ENCODE results near the gene DIP2C.
"Not testable (repeated sequence)": the region's sequence is repeated elsewhere in the genome, so short reads cannot be mapped to it uniquely, and the experiment has no call there.

The DIP2C gene

DNA sequence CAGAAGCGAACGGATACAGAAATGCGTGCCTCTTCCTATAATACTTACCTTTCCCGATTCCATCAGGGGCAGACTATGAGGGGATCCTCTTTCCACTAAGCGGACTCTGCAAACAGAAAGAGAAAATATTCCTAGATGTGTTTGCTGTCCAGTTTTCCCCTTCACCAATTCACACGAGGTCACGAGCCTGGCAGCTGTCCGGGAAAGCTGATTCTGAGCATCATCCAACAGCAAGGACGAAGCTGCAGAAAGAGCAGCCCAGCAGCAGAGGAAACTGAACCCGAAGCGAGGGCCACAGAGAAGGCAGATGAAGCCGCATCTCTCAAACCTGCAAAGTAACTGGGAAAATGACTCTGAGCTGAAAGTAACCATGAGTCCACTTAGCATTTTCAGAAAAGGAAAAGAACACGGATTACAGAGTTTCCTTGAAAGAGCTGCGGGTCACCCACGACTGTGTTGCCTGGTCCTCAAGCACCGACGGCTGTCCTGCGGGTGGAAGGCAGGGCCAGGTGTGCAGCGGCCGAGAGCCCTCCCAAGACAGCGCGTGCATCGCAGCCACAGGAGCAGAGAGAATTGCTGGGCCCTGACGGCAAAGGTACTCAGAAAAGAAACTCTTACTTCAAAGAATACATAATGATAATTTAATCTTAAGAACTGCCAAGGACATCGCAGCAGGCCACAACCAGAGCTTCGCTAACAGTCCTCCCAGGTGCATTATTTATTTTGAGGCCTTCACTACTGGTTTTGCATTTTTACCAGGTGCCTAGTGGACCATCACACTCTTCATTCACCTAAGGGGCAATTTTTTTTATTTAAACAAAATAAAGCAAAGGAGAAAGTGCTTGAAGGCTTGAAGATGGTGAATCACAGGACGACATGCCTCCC, 400.9 kb downstream of the DIP2C start:
- DNase-seq = no peak

DNA sequence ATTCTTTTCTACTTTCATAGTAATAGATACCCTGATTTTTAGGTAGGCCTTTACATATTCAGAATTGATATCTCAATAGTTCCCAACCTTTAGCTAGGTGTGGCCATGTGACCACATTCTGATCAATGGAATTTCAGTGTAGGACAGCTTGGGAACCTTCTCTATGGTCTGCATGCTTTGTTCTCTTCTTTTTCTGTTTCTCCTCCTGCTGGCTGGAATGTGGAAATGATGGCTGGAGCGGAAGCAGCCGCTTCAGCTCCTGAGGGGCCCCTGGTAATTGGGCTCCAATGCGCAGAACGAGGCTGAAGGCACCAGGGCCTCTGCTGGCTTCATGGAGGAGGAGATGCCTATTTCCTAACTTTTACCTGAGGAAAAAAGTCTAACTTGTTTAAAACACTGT, 401.7 kb downstream of the DIP2C start:
- DNase-seq = peak; percentile 31

DNA sequence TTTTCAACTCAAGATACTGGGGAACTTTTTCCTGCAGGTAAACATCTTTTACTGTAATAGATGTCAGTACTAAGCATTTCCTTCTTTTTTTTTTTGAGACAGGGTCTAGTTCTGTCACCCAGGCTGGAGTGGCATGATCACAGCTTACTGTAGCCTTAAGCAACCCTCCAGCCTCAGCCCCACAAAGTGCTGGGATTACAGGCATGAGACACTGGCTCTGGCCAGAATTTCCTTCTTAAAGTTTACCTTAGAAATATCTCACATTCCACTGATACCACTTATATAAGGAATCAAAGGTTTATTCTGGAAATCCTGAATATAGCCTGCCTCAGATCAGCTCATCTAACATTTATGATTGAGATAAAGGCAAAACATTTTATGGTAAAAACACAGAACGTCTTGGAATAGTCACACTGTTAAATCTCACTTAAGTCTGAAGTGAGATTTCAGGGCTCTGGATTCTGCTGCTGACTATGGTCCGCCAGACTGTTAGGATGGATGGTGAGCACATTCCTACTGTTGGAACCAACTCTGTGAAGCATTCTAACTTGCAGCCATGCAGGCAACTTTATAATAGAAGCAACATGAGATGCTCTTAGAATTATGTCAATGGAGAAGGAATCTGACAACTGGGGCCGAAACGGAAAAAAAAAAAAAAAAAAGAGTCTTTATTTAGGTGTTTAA, 402.3 kb downstream of the DIP2C start:
- peak; percentile 39 for DNase-seq

DNA sequence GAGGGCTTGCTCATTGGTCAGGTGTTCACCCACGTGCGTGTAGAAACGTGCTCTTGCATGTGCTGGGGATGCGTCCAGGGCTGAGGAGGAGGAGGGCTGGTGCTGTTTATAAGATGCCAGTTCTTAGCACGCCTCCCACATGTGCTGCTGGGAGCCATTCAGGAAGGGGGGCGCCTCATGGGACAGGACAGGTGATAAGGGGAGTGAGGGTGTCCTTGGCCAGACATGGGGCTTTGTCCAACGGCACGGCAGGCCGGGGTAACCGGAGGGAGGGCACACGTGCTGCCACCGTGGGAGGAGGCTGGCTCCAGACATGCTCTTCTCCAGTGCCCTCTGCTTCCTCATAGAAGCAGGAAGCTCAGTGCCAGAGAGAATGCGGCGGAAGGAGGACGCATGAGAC, 404.3 kb downstream of the DIP2C start:
- no peak for DNase-seq

DNA sequence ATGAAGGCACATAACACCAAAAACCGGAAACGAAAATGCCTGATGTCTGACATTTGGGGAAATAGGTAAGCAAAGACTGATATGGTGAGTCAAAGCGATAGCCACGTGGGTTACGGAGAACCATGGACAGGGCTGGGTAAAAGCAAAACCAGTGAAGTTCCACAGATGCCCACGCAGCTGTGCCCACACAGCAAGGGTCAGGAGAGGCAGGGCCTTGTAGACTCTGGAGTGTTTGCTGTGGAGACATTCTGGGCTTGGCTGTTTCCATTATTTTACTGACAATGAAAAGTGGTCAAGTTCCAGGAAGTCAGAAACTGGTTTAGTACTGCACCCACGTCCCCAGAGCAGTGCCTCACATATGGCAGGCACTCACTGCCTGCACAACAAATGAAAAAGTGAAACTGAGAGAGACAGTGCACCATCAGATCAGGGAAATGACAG, 405.5 kb downstream of the DIP2C start:
- no peak for DNase-seq

DNA sequence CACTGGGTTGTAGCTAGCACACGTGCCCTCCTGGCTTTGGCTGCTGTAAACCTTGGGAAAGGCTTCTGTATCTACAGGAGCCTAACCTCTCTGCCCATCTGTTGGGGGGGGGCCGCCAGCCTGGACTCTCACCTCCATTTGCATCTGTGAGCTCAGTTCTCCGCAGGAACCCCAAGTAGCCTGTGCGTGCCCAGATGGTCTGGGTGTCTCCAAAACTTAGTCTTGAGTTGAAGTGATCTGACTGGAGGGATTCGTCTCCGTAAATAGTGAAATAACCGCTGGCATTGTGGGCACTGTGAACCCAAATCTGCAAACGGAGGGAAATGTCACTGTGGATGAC, 406.4 kb downstream of the DIP2C start:
- no peak for DNase-seq

DNA sequence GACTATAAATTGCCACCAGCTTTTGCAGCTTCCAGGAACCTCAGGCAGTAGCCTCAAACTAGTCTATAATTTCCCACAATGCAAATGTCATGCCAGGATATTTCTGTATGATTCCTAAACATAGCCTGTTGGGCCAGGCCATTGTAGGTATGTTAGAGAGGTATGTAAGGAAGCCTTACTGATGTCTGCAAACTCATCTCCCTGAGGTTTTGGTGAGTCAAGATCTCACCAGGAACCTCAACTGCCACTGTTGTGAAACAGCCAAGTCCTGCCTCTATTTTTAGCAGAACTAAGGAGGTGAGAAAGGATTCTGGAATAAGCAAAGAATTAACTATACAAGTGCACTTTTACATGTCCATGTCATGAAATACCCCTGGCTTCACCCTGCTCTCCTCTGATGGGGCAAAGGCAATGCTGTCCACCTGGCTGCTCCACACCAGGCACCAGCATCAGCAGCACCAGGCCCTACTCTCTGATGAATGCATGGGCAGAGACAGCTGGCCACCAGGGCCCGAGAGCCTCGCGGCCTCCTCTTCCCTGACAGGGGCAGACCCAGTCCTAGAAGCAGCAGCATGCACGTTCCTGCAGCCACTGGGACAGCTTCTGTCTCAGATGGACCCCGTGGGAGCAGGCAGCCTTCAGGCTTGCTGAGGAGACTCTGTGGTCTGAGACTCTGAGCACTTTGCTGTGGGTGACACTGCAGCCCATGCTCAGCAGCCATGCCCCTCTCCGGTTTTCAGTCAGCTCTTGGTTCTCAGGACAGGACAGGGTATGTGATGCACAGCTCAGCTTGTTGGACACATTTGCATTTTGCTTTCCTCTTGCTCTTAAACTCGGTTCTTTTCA, 407.0 kb downstream of the DIP2C start:
- peak; percentile 52 for DNase-seq

DNA sequence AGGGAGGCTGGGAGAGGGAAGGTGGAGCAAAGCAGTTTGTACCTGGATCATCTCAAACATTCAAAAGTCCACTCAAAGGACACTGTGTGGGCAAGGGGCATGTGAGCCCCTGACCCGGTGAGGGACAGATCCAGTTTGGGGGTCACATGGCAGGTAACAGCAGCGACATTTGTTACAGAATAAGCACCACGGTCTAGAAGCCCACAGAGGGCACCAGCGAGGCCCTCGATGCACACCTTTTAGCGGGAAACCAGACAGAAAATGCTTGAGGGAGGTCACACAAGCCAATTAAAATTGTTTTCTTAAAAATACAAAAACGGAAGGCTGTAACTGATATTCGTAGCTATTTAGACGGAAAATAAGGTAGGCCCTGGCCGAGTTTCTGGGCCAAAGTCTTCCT, 409.8 kb downstream of the DIP2C start:
- DNase-seq = no peak

DNA sequence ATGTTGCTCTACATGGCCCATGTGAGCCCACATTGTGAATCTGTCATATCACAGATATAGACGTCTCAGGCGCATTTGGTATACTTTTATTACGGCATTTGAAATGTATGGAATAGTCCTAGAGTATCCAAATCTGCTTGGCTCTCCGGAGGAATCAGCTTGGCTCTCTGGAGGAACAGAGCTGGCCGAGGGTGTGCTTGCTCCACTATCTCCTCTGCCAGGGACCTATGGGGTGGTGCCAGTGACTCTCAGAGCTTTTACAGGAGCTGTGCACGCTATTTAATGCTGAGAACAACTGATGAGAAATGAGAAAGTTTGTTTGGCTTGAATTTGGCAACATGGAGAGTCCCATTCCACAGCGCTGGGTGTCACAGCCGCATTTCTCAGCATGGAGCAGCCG, 410.2 kb downstream of the DIP2C start:
- no peak for DNase-seq

DNA sequence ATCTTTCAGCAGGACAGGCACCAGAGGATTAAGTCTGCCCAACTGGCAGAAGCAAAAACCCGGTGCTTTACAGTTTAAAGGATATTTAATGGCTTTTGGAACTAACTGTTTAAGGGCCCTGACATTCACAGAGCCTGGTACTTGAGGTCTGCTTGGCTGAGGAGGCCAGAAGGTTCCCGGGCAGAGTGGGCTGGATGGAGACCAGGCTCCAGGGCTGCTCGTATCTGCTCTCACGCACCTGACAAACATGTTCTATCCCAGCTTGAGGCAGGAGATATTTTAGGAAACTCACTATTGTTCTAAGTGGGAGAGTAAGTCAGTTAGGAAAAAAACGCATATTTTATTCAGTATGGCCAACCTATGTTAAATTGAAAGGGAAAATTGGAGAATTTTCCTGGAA, 410.8 kb downstream of the DIP2C start:
- DNase-seq = no peak

DNA sequence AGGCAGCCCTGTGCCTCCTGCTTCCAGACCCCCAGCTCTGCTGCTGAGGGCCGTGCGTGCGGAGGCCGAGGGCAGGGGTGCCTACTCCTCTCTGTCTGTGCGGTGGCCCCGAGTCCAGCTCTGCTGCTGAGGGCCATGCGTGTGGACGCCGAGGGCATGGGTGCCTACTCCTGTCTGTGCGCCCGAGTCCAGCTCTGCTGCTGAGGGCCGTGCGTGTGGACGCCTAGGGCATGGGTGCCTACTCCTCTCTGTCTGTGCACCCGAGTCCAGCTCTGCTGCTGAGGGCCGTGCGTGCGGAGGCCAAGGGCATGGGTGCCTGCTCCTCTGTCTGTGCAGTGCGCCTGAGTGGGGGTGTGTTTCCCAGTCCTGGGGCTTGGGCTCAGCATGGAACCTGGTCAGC, 411.5 kb downstream of the DIP2C start:
- no peak for DNase-seq

DNA sequence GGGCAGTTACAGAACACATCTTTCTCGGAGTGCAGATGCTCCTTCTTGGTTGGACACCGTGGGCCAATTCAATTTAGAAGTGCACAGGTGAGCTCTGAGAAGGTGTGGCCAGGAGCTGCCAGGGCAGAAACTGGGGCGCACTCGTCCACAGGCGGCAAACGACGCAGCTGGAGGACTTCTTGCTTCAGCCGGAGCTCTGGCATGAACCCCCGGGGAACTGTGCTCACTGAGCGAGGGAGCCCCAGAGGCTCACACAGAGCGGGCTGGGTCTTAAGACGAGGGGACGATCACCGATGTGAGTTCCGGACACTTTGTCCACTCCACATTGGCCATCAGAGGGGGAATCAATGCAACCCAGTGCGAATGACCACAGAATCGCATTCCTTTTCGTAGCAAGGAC, 413.8 kb downstream of the DIP2C start:
- DNase-seq = no peak

DNA sequence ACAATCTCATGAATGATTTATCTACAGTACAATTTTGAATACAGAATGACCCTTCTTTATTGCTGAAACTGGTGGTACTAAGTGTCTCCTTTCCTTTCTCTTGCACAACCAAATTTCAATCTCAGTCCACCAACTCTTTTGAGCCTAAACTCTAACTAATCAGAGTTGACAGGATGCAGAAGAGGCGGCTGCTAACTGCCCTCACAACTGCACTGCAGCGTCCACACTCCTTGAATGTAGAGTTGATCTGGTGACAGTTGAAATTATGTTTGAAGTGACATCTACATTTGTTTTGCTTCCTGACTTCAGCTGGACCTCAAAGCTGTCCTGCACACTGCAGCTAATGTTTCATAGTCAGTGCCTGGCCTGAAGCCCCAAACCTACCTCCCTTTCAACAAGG, 414.6 kb downstream of the DIP2C start:
- no peak for DNase-seq

DNA sequence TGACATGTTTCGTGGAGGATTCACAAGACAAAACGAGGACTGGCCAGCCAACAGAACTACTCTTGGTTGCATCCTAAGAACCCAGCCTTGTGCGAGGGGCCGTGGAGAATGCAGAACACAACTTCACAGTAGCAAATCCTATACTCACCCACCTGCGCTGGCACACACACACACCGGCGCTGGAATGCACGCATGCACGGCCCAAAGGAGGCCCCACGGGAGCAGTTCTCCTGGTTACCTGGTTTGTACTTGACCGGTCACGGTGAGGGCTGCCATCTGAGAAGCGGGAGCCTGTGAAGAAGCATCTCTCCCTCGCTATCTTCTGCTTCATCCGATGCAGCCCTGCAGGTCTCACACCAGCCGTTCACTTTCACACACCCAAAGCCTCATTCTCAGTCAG, 416.4 kb downstream of the DIP2C start:
- no peak for DNase-seq

DNA sequence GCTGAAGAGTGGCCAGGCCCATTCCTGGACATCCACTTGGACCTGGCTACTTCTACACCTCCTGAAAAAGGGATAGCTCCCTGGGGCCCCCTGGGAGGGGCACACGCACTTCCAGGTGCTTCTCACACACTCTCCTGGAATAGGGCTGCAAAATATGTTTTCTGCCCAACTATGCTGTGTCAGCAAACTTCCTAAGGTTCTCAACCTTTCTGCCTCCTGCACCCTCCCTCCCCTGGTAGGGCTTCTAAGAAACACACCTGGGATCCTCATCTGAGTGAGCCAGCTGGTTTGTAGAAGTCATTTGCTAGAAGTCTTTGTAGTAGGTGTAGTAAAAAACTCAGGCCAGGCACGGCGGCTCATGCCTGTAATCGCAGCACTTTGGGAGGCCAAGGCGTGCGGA, 417.7 kb downstream of the DIP2C start:
- DNase-seq = no peak

DNA sequence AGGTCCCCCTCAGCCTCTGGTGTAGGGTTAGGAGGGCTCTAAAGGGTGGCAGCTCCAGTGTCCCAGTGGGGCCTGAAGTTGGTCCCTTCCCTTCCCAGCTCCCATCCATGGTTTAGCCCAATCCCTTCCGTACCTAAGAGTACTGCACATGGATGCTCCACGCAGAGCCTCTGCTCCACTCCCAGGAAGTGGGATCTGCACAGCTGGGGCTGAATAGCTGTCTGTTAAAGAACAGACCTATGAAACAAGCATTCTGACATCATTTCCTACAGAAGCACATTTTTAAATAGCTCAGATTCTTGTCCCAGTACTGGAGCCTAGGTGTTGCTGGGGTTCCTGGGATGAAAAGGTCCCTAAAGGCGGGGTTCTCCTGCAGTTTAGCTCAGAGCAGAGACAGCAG, 418.3 kb downstream of the DIP2C start:
- no peak for DNase-seq

DNA sequence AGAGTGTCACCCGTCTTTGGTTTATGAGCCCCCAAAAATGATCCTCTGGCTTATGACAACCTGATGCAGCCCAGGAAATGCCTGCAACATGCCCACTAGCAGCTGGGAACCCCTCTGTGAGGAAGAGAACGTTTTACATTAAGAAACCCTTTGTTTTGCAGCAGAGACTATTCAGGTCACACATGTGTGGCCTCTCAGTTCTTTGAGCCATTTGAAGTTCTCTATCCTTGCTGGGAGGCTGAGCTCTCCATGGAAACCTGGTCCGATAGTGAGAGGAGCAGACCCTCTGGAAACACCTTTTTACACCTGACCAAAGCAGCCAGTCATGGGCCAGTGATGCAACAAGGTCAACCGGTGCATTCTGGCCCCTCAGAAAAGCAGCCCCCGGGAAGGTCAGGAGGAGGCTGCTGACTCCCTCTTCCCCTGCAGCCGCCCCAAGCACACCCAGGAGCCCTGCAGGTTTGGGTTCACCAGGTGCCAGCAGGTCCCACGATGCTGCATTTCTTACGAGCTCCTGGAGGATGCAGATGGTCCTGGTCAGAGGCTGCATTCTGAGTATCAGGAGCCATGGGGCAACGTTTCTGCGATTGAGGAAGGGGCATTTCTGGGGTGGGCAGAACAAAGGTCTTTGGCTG, 419.9 kb downstream of the DIP2C start:
- DNase-seq = no peak

DNA sequence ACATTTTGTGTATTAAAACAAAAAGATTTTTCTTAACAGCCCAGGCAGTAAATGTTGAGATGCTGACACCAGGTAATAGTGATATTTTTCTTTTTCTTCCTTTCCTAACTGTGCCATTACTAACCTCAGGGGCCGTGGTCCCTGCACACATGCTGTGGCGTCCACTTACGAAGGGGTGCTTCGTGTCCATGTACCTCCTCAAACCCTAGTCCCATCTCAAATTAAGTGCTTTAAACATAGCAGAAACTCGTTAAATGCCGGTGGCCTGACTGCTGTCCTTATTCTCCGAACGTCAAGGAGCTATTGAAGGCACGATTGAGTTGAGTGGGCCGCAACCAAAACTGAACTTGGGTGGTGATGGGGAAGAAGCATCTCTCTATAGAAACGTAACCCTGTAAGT, 421.8 kb downstream of the DIP2C start:
- DNase-seq = no peak

DNA sequence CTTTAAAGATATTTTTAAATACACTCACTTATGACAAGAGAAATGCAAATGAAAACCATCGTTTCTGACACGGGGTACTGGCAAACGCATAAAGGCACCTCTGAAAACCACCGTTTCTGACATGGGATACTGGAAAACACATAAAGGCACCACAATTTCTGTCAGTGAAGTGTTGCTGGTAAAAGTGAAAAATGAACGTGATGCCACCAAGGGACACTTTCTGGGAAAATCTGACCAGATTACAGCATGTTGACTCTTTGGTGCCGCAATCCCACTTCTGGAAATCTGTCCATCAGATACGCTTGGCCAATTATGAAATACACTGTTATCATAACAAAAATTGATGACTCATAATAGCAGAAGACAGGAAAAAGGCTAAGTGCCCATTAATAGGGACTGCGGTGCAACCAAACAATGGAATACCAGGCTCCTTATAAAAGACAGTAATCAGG, 422.5 kb downstream of the DIP2C start:
- no peak for DNase-seq

DNA sequence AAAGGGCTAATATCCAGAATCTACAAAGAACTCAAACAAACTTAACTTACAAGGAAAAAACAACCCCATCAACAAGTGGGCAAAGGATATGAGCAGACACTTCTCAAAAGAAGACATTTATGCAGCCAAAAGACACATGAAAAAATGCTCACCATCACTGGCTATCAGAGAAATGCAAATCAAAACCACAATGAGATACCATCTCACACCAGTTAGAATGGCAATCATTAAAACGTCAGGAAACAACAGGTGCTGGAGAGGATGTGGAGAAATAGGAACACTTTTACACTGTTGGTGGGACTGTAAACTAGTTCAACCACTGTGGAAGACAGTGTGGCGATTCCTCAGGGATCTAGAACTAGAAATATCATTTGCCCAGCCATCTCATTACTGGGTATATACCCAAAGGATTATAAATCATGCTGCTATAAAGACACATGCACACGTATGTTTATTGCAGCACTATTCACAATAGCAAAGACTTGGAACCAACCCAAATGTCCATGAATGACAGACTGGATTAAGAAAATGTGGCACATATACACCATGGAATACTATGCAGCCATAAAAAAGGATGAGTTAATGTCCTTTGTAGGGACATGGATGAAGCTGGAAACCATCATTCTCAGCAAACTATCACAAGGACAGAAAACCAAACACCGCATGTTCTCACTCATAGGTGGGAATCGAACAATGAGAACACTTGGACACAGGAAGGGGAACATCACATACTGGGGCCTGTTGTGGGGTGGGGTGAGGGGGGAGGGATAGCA, 423.5 kb downstream of the DIP2C start:
- not testable (repeated sequence) for DNase-seq

DNA sequence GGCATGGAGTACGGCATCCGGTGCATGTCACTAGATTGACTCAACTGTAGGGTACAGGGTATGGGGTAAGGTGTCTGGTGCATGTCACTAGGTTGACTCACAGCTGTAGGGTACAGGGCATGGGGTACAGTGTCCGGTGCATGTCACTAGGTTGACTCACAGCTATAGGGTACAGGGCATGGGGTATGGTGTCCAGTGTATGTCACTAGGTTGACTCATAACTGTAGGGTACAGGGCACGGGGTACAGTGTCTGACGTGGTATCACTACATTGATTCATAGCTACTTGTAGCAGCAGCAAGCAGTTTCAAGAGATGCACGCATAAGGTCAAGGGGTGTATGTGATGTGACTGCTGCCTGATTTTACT, 424.4 kb downstream of the DIP2C start:
- not testable (repeated sequence) for DNase-seq

Data from fibroblast of skin of abdomen (primary cell).